DOHH2 (cell line): ENCODE measurements around the gene SNX1.

Source experiments
- H3F3A ChIP-seq: fragments of 200-600 bp; sonication (generic), shearing (Covaris generic); 2 replicates; pipeline ENCODE4 v1.6.0; 2016; ENCODE audit warnings: antibody characterized with exemption, mild to moderate bottlenecking; ENCODE audit not compliant: control insufficient read depth, insufficient read depth
- H3K27ac ChIP-seq: fragments of 200-600 bp; sonication (generic); 2 replicates; pipeline ENCODE4 v1.5.1; 2014; ENCODE audit warnings: low read depth, mild to moderate bottlenecking, low read length, moderate library complexity
- H3K27me3 ChIP-seq: fragments of 200-600 bp; sonication (generic); 2 replicates; pipeline ENCODE4 v1.6.1; 2014; ENCODE audit warnings: mild to moderate bottlenecking, low read length, mixed read lengths; ENCODE audit not compliant: control insufficient read depth
- H3K36me3 ChIP-seq: fragments of 200-600 bp; sonication (generic); 2 replicates; pipeline ENCODE4 v1.6.1; 2014; ENCODE audit warnings: mild to moderate bottlenecking, low read length, moderate library complexity, mixed read lengths; ENCODE audit not compliant: control insufficient read depth
- H3K4me1 ChIP-seq: fragments of 200-600 bp; sonication (generic); 2 replicates; pipeline ENCODE4 v1.6.1; 2014; ENCODE audit warnings: mild to moderate bottlenecking, low read length, mixed read lengths; ENCODE audit not compliant: control insufficient read depth
- H3K4me2 ChIP-seq: fragments of 200-600 bp; sonication (generic); 2 replicates; pipeline ENCODE4 v1.6.0; 2014; ENCODE audit warnings: mild to moderate bottlenecking, low read length, moderate library complexity
- H3K4me3 ChIP-seq: fragments of 200-600 bp; sonication (generic); 2 replicates; pipeline ENCODE4 v1.5.1; 2014; ENCODE audit warnings: mild to moderate bottlenecking, low read length, mixed read lengths
- H3K79me2 ChIP-seq: fragments of 200-600 bp; sonication (generic); 2 replicates; pipeline ENCODE4 v1.6.1; 2014; ENCODE audit warnings: mild to moderate bottlenecking, low read length, mixed read lengths; ENCODE audit not compliant: control insufficient read depth
- H3K9me2 ChIP-seq: fragments of 200-600 bp; sonication (generic); replicated peaks from 2 replicates; pipeline ENCODE4 v1.6.1; 2014; ENCODE audit warnings: mild to moderate bottlenecking, low read length, mixed read lengths; ENCODE audit not compliant: control insufficient read depth
- H3K9me3 ChIP-seq: fragments of 200-600 bp; sonication (generic); 2 replicates; pipeline ENCODE4 v1.6.1; 2014; ENCODE audit warnings: antibody characterized with exemption, low read length, mixed read lengths; ENCODE audit not compliant: control insufficient read depth, insufficient read depth
- H4K20me1 ChIP-seq: fragments of 200-600 bp; sonication (generic); 2 replicates; pipeline ENCODE4 v1.6.0; 2014; ENCODE audit warnings: low read depth, mild to moderate bottlenecking, antibody characterized with exemption, low read length, moderate library complexity; ENCODE audit not compliant: control insufficient read depth, insufficient read depth
- CTCF ChIP-seq: fragments of 200-600 bp; sonication (generic); IDR thresholded peaks from one replicate; pipeline ENCODE4 v1.5.1; 2014; ENCODE audit warnings: antibody characterized with exemption, mild to moderate bottlenecking, low read depth, low read length; ENCODE audit not compliant: poor library complexity, severe bottlenecking
- EZH2phosphoT487 ChIP-seq: fragments of 200-600 bp; sonication (generic); IDR thresholded peaks from 2 replicates; pipeline ENCODE4 v1.6.1; 2017; ENCODE audit warnings: borderline replicate concordance, mild to moderate bottlenecking, antibody characterized with exemption, low read length, moderate library complexity, mixed read lengths

The SNX1 gene

GRCh38 chr15:64060716-64061115 is 35.1 kb upstream of the SNX1 start:
- Histone ChIP-seq H3K4me2 (no peak overlapping the region), H3K9me3 (no peaks in the 10 kb centered on the region), H3K9me2 (no peaks in the 10 kb centered on the region), H3K36me3 (no peaks in the 10 kb centered on the region), H3K79me2 (no peaks in the 10 kb centered on the region), H3K27ac (no peak overlapping the region), H3K4me3 (no peak overlapping the region), H3F3A (no peaks in the 10 kb centered on the region), H4K20me1 (no peaks in the 10 kb centered on the region), H3K27me3 (no peaks in the 10 kb centered on the region), H3K4me1 (no peaks in the 10 kb centered on the region)
- no peak for TF ChIP-seq EZH2phosphoT487
- TF ChIP-seq CTCF, result no peak

- TF ChIP-seq CTCF (no peak), EZH2phosphoT487 (no peak)
- no peaks in the 10 kb centered on the region for H3K27me3 ChIP-seq
- H3K4me1 ChIP-seq, result peaks cover 21% of the 10 kb centered on the region
Observed at GRCh38 chr15:64066451-64066850, 29.3 kb upstream of the SNX1 start.

GRCh38 chr15:64067564-64068030 is 28.2 kb upstream of the SNX1 start:
- Histone ChIP-seq H3K9me3 (no peaks in the 10 kb centered on the region), H3K4me2 (peak overlapping the region; percentile 60), H4K20me1 (no peaks in the 10 kb centered on the region), H3K4me1 (peaks cover 21% of the 10 kb centered on the region), H3K27ac (no peak overlapping the region), H3K36me3 (peaks cover 11% of the 10 kb centered on the region), H3K27me3 (no peaks in the 10 kb centered on the region), H3K9me2 (no peaks in the 10 kb centered on the region), H3K4me3 (peak overlapping the region; percentile 28; the same call in 1 of the 2 replicates), H3K79me2 (no peaks in the 10 kb centered on the region), H3F3A (peaks cover 13% of the 10 kb centered on the region)
- no peak for TF ChIP-seq EZH2phosphoT487
- peak; percentile 79 for TF ChIP-seq CTCF

More at GRCh38 chr15:64066451-64066850, 29.3 kb upstream of the SNX1 start:
- H3F3A ChIP-seq, result peaks cover 13% of the 10 kb centered on the region
- H3K27ac ChIP-seq, result no peak overlapping the region
- no peak overlapping the region for H3K4me2 ChIP-seq
- H3K36me3 ChIP-seq, result peaks cover 2% of the 10 kb centered on the region; the same call in 1 of the 2 replicates
- no peak overlapping the region for H3K4me3 ChIP-seq
- no peaks in the 10 kb centered on the region for H4K20me1 ChIP-seq
- H3K9me3 ChIP-seq, result no peaks in the 10 kb centered on the region
- no peaks in the 10 kb centered on the region for H3K9me2 ChIP-seq
- H3K79me2 ChIP-seq, result no peaks in the 10 kb centered on the region
